K562 (cell line): ENCODE data around the gene DIPK1B. TPM values are rescaled to one million over a fixed set of nuclear protein-coding genes. Genes with fewer than 3 reads are reported as not detected.

Experiments
- ATF1 ChIP-seq, 2 experiments: fragments of 450-650 bp in 1 of 2; IDR thresholded peaks; 2 replicates each; pipeline ENCODE4 v1.6.1; 2016; ENCODE audit warnings: missing compliant biosample characterization in 1 of 2, missing genetic modification characterization in 1 of 2
- CBX2 ChIP-seq: fragments of 200-600 bp; sonication (generic); IDR thresholded peaks from one replicate; pipeline ENCODE4 v1.6.1; 2012; ENCODE audit warnings: mild to moderate bottlenecking, low read length, inconsistent platforms; ENCODE audit not compliant: insufficient read depth, poor library complexity, severe bottlenecking
- CEBPB ChIP-seq: fragments of 450-650 bp; IDR thresholded peaks from 2 replicates; pipeline ENCODE4 v1.6.1; 2016; ENCODE audit warnings: missing genetic modification characterization, missing compliant biosample characterization
- DMBX1 ChIP-seq: fragments of 250-450 bp; sonication (Bioruptor Pico); IDR thresholded peaks from 2 replicates; pipeline ENCODE4 v1.8.0; 2022; ENCODE audit warnings: inconsistent platforms, mild to moderate bottlenecking, moderate library complexity, borderline replicate concordance
- EP300 ChIP-seq: IDR thresholded peaks from 2 replicates; pipeline ENCODE4 v1.6.1; 2012; ENCODE audit warnings: low read length, improper control_type of control experiment
- HNRNPL ChIP-seq: fragments of 200-400 bp; formaldehyde crosslinking; IDR thresholded peaks from 2 replicates; pipeline ENCODE4 v1.6.1; 2017; ENCODE audit warnings: low read depth, mild to moderate bottlenecking, low read length
- KAT2B ChIP-seq: IDR thresholded peaks from one replicate; pipeline ENCODE4 v1.6.1; 2012; ENCODE audit warnings: low read depth, mild to moderate bottlenecking, control low read depth, inconsistent platforms, low read length, moderate library complexity
- MEF2A ChIP-seq: IDR thresholded peaks from 2 replicates; pipeline ENCODE4 v1.6.1; 2011; ENCODE audit warnings: low read depth, mild to moderate bottlenecking, low read length, moderate library complexity; ENCODE audit not compliant: control insufficient read depth
- RFX7 ChIP-seq: fragments of 250-450 bp; sonication (Bioruptor Pico); IDR thresholded peaks from 2 replicates; pipeline ENCODE4 v1.5.1; 2021; ENCODE audit warnings: mild to moderate bottlenecking
- SIRT6 ChIP-seq: IDR thresholded peaks from one replicate; pipeline ENCODE4 v1.6.1; 2012; ENCODE audit warnings: low read depth, mild to moderate bottlenecking, control low read depth, inconsistent platforms, low read length, moderate library complexity
- SMAD1 ChIP-seq: fragments of 150-350 bp; IDR thresholded peaks from 2 replicates; pipeline ENCODE4 v1.6.1; 2014; ENCODE audit warnings: low read length, low read depth; ENCODE audit not compliant: partially characterized antibody
- SMARCA4 ChIP-seq: fragments of 450-650 bp; IDR thresholded peaks from 2 replicates; pipeline ENCODE4 v1.6.1; 2016
- SPI1 ChIP-seq: IDR thresholded peaks from 2 replicates; pipeline ENCODE4 v1.6.1; 2011; ENCODE audit warnings: low read depth, low read length, control low read depth, borderline replicate concordance
- ZNF778 ChIP-seq: fragments of 450-650 bp; formaldehyde crosslinking; IDR thresholded peaks from 2 replicates; pipeline ENCODE4 v1.4.0; 2020; ENCODE audit warnings: mild to moderate bottlenecking, moderate library complexity
- polyA plus RNA-seq, 8 experiments: library from polyadenylated mRNA; depleted of rRNA in 4 of 8; stranded (reverse) in 5 of 8; unstranded in 3 of 8; fragments of >200 nt; fragmentation: Nextera tagmentation in 2 of 8; fragmentation: Illumina TruSeq in 1 of 8; extraction: Ambion mirVana in 2 of 8; extraction: Trizol in 1 of 8; gene quantifications; 2 replicates each; pipeline versions ENCODE4 v1.2.1 to v1.2.3, GENCODE V29; 2011 to 2014; ENCODE audit warnings: inconsistent platforms in 1 of 8, missing spikeins in 1 of 8
- total RNA-seq, 7 experiments: library from RNA; depleted of rRNA in 6 of 7; stranded (reverse); fragments of >200 nt in 6 of 7; fragmentation: Illumina TruSeq in 2 of 7; extraction: Trizol in 2 of 7; gene quantifications; 2 replicates each; pipeline versions ENCODE4 v1.2.1 to v1.2.3, GENCODE V29; 2011 to 2021; ENCODE audit warnings: low replicate concordance in 1 of 7
- TF ChIP-seq, protein P1 (sequence below): fragments of 450-650 bp; IDR thresholded peaks from 2 replicates; pipeline ENCODE4 v1.6.1; 2016; ENCODE audit warnings: mild to moderate bottlenecking, moderate library complexity
- TF ChIP-seq, protein P2 (sequence below): fragments of 450-650 bp; IDR thresholded peaks from one replicate; pipeline ENCODE4 v1.6.1; 2018; ENCODE audit warnings: mild to moderate bottlenecking, moderate library complexity; ENCODE audit not compliant: partially characterized antibody

The DIPK1B gene
- total and polyA plus RNA-seq, 9 of the 15 experiments (the other 6 are each of a cell fraction or from before 2014, with no cell fraction given): 0.08 to 22.3 (median 5.9) TPM

DNA sequence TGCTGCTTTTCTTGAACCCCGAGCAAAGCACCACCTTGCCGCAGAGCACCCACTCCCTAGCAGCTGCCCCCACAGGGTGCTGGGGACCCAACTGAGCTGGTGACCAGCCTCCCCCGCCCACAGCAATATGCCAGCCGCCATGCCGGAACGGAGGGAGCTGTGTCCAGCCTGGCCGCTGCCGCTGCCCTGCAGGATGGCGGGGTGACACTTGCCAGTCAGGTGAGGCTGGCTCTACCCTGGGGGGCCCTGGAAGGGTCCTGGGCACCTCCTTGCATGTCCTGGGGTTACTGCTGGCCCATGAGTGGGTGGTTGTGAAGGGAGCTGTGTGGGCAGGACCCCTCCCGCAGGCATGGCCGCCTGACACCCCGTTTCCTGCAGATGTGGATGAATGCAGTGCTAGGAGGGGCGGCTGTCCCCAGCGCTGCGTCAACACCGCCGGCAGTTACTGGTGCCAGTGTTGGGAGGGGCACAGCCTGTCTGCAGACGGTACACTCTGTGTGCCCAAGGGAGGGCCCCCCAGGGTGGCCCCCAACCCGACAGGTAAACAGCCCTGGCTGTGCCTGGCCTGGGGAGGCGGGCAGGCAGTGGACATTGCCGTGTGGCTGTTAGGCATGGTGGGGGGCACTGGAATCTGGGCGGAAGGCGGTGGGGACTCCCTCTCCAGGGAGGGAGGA is 42.4 kb upstream of the DIPK1B start (continued):
- no peak for TF ChIP-seq CBX2
- TF ChIP-seq SPI1: no peak
- TF ChIP-seq KAT2B: no peak
- peak; percentile 56 for TF ChIP-seq SMAD1
- TF ChIP-seq CEBPB (tag): no peak
- TF ChIP-seq ATF1 (CRISPR knock-in tag; IDR thresholded peaks at IDR 0.05): no peak
- TF ChIP-seq ATF1 (tag; IDR thresholded peaks at IDR 0.05): no peak
- no peak for TF ChIP-seq MEF2A
- TF ChIP-seq ZNF778 (CRISPR knock-in tag): no peak
- TF ChIP-seq, protein P1, sequence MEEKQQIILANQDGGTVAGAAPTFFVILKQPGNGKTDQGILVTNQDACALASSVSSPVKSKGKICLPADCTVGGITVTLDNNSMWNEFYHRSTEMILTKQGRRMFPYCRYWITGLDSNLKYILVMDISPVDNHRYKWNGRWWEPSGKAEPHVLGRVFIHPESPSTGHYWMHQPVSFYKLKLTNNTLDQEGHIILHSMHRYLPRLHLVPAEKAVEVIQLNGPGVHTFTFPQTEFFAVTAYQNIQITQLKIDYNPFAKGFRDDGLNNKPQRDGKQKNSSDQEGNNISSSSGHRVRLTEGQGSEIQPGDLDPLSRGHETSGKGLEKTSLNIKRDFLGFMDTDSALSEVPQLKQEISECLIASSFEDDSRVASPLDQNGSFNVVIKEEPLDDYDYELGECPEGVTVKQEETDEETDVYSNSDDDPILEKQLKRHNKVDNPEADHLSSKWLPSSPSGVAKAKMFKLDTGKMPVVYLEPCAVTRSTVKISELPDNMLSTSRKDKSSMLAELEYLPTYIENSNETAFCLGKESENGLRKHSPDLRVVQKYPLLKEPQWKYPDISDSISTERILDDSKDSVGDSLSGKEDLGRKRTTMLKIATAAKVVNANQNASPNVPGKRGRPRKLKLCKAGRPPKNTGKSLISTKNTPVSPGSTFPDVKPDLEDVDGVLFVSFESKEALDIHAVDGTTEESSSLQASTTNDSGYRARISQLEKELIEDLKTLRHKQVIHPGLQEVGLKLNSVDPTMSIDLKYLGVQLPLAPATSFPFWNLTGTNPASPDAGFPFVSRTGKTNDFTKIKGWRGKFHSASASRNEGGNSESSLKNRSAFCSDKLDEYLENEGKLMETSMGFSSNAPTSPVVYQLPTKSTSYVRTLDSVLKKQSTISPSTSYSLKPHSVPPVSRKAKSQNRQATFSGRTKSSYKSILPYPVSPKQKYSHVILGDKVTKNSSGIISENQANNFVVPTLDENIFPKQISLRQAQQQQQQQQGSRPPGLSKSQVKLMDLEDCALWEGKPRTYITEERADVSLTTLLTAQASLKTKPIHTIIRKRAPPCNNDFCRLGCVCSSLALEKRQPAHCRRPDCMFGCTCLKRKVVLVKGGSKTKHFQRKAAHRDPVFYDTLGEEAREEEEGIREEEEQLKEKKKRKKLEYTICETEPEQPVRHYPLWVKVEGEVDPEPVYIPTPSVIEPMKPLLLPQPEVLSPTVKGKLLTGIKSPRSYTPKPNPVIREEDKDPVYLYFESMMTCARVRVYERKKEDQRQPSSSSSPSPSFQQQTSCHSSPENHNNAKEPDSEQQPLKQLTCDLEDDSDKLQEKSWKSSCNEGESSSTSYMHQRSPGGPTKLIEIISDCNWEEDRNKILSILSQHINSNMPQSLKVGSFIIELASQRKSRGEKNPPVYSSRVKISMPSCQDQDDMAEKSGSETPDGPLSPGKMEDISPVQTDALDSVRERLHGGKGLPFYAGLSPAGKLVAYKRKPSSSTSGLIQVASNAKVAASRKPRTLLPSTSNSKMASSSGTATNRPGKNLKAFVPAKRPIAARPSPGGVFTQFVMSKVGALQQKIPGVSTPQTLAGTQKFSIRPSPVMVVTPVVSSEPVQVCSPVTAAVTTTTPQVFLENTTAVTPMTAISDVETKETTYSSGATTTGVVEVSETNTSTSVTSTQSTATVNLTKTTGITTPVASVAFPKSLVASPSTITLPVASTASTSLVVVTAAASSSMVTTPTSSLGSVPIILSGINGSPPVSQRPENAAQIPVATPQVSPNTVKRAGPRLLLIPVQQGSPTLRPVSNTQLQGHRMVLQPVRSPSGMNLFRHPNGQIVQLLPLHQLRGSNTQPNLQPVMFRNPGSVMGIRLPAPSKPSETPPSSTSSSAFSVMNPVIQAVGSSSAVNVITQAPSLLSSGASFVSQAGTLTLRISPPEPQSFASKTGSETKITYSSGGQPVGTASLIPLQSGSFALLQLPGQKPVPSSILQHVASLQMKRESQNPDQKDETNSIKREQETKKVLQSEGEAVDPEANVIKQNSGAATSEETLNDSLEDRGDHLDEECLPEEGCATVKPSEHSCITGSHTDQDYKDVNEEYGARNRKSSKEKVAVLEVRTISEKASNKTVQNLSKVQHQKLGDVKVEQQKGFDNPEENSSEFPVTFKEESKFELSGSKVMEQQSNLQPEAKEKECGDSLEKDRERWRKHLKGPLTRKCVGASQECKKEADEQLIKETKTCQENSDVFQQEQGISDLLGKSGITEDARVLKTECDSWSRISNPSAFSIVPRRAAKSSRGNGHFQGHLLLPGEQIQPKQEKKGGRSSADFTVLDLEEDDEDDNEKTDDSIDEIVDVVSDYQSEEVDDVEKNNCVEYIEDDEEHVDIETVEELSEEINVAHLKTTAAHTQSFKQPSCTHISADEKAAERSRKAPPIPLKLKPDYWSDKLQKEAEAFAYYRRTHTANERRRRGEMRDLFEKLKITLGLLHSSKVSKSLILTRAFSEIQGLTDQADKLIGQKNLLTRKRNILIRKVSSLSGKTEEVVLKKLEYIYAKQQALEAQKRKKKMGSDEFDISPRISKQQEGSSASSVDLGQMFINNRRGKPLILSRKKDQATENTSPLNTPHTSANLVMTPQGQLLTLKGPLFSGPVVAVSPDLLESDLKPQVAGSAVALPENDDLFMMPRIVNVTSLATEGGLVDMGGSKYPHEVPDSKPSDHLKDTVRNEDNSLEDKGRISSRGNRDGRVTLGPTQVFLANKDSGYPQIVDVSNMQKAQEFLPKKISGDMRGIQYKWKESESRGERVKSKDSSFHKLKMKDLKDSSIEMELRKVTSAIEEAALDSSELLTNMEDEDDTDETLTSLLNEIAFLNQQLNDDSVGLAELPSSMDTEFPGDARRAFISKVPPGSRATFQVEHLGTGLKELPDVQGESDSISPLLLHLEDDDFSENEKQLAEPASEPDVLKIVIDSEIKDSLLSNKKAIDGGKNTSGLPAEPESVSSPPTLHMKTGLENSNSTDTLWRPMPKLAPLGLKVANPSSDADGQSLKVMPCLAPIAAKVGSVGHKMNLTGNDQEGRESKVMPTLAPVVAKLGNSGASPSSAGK: no peak
- peak; percentile 39 for TF ChIP-seq SIRT6
- no peak for TF ChIP-seq DMBX1 (CRISPR knock-in tag)
- no peak for TF ChIP-seq EP300
- TF ChIP-seq, protein P2, sequence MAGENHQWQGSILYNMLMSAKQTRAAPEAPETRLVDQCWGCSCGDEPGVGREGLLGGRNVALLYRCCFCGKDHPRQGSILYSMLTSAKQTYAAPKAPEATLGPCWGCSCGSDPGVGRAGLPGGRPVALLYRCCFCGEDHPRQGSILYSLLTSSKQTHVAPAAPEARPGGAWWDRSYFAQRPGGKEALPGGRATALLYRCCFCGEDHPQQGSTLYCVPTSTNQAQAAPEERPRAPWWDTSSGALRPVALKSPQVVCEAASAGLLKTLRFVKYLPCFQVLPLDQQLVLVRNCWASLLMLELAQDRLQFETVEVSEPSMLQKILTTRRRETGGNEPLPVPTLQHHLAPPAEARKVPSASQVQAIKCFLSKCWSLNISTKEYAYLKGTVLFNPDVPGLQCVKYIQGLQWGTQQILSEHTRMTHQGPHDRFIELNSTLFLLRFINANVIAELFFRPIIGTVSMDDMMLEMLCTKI: no peak
- no peak for TF ChIP-seq RFX7 (CRISPR knock-in tag)
- TF ChIP-seq HNRNPL: peak; percentile 31; the same call in 1 of the 2 replicates
- no peak for TF ChIP-seq SMARCA4
